ENCODE measurements around the gene MUC3A. TPM values are rescaled to one million over a fixed set of nuclear protein-coding genes. Genes with fewer than 3 reads are reported as not detected.
"Not testable (repeated sequence)": the region's sequence is repeated elsewhere in the genome, so short reads cannot be mapped to it uniquely, and the experiment has no call there.

MUC3A gene
- total RNA-seq, 1 donor from 2014 or later: not detected

- Mint-ChIP-seq H3K27ac (no peak overlapping the region), H3K4me1 (no peaks in the 10 kb centered on the region), H3K36me3 (ENCODE audit: low read depth) (no peaks in the 10 kb centered on the region), H3K27me3 (peaks cover 2% of the 10 kb centered on the region), H3K9me3 (no peaks in the 10 kb centered on the region), H3K4me3 (no peak overlapping the region)
- ATAC-seq (ENCODE audit: low read depth) (no peak), DNase-seq (no peak)
- no peak for TF ChIP-seq CTCF (IDR thresholded peaks at IDR 0.05)
- intact Hi-C loops (cut with micrococcal nuclease): no loop called here
- ChIA-PET POLR2A (no interaction called here), CTCF (no interaction called here)
These were observed 42.3 kb downstream of the MUC3A start for GRCh38 chr7:100991631-100992030.

- H3K36me3 Mint-ChIP-seq (ENCODE audit: low read depth); H3K27me3 Mint-ChIP-seq; H3K27ac Mint-ChIP-seq; POLR2A ChIA-PET; H3K9me3 Mint-ChIP-seq; H3K4me3 Mint-ChIP-seq; DNase-seq; CTCF ChIA-PET; ATAC-seq (ENCODE audit: low read depth); intact Hi-C loops (cut with micrococcal nuclease); H3K4me1 Mint-ChIP-seq: not testable (repeated sequence)
These were observed 42.9 kb downstream of the MUC3A start for GRCh38 chr7:100992280-100992679.

- ATAC-seq (ENCODE audit: low read depth); H3K9me3 Mint-ChIP-seq; H3K27ac Mint-ChIP-seq; H3K27me3 Mint-ChIP-seq; H3K4me3 Mint-ChIP-seq; H3K36me3 Mint-ChIP-seq (ENCODE audit: low read depth); intact Hi-C loops (cut with micrococcal nuclease); H3K4me1 Mint-ChIP-seq; DNase-seq; POLR2A ChIA-PET; CTCF ChIA-PET: not testable (repeated sequence)
These were observed 45.3 kb downstream of the MUC3A start for GRCh38 chr7:100994671-100995070.

- POLR2A ChIA-PET; H3K27me3 Mint-ChIP-seq; H3K9me3 Mint-ChIP-seq; H3K36me3 Mint-ChIP-seq (ENCODE audit: low read depth); CTCF ChIA-PET; ATAC-seq (ENCODE audit: low read depth); H3K4me1 Mint-ChIP-seq; DNase-seq; H3K4me3 Mint-ChIP-seq; H3K27ac Mint-ChIP-seq; intact Hi-C loops (cut with micrococcal nuclease): not testable (repeated sequence)
These were observed 49.2 kb downstream of the MUC3A start for GRCh38 chr7:100998530-100998929.

GRCh38 chr7:100999334-100999733 is 50.0 kb downstream of the MUC3A start:
- POLR2A ChIA-PET; H3K27me3 Mint-ChIP-seq; H3K9me3 Mint-ChIP-seq; CTCF ChIA-PET; intact Hi-C loops (cut with micrococcal nuclease); H3K27ac Mint-ChIP-seq; H3K4me1 Mint-ChIP-seq; DNase-seq; ATAC-seq (ENCODE audit: low read depth); H3K36me3 Mint-ChIP-seq (ENCODE audit: low read depth); H3K4me3 Mint-ChIP-seq: not testable (repeated sequence)

GRCh38 chr7:101000025-101000424 is 50.7 kb downstream of the MUC3A start:
- CTCF ChIA-PET: not testable (repeated sequence)

GRCh38 chr7:101002333-101002732 is 53.0 kb downstream of the MUC3A start:
- ATAC-seq (ENCODE audit: low read depth); POLR2A ChIA-PET; H3K36me3 Mint-ChIP-seq (ENCODE audit: low read depth); H3K4me3 Mint-ChIP-seq; CTCF ChIA-PET; H3K27ac Mint-ChIP-seq; H3K4me1 Mint-ChIP-seq; H3K27me3 Mint-ChIP-seq; H3K9me3 Mint-ChIP-seq; intact Hi-C loops (cut with micrococcal nuclease); DNase-seq: not testable (repeated sequence)

More at GRCh38 chr7:101000025-101000424, 50.7 kb downstream of the MUC3A start:
- H3K4me1 Mint-ChIP-seq; intact Hi-C loops (cut with micrococcal nuclease); H3K9me3 Mint-ChIP-seq; H3K4me3 Mint-ChIP-seq; DNase-seq; POLR2A ChIA-PET; ATAC-seq (ENCODE audit: low read depth); H3K27ac Mint-ChIP-seq; H3K27me3 Mint-ChIP-seq; H3K36me3 Mint-ChIP-seq (ENCODE audit: low read depth): not testable (repeated sequence)

GRCh38 chr7:101007361-101007760 is 58.0 kb downstream of the MUC3A start:
- H3K27me3 Mint-ChIP-seq: peaks cover 11% of the 10 kb centered on the region
- H3K4me3 Mint-ChIP-seq; H3K4me1 Mint-ChIP-seq; intact Hi-C loops (cut with micrococcal nuclease); H3K27ac Mint-ChIP-seq; H3K36me3 Mint-ChIP-seq (ENCODE audit: low read depth); CTCF ChIA-PET; DNase-seq; H3K9me3 Mint-ChIP-seq; POLR2A ChIA-PET; ATAC-seq (ENCODE audit: low read depth): not testable (repeated sequence)

GRCh38 chr7:101009629-101010028 is 60.3 kb downstream of the MUC3A start:
- Mint-ChIP-seq H3K4me3 (no peak overlapping the region), H3K4me1 (no peaks in the 10 kb centered on the region), H3K36me3 (ENCODE audit: low read depth) (no peaks in the 10 kb centered on the region), H3K27me3 (peaks cover 11% of the 10 kb centered on the region), H3K9me3 (peaks cover 2% of the 10 kb centered on the region), H3K27ac (no peak overlapping the region)
- ChIA-PET POLR2A (no interaction called here), CTCF (no interaction called here)
- DNase-seq (no peak), ATAC-seq (ENCODE audit: low read depth) (no peak)
- intact Hi-C loops (cut with micrococcal nuclease): no loop called here
- no peak for TF ChIP-seq CTCF (IDR thresholded peaks at IDR 0.05)

Measured in activated B cell treated with CpG ODN at 0.5 μM for 24 hours (primary cell).